GM12878 (cell line): ENCODE measurements around the gene RRBP1. TPM values are rescaled to one million over a fixed set of nuclear protein-coding genes. Genes with fewer than 3 reads are reported as not detected.

ENCODE experiments used
- ATAC-seq: fragments of 200-7000 bp; cut with Tn5 transposase; 3 replicates; pipeline ENCODE4 v1.9.1; 2020; ENCODE audit warnings: mild to moderate bottlenecking, moderate library complexity
- BruUV-seq: library from RNA; stranded (reverse); fragments of 400-500 nt; replicated peaks from 2 replicates; lab custom pipeline; 2021; lab: Mats Ljungman, UMichigan
- CTCF ChIA-PET: fragments of 300-600 bp; sonication (Branson Sonifier 250); formaldehyde crosslinking; extraction: SDS; loops from one replicate; lab custom pipeline; 2021; ENCODE audit warnings: inconsistent platforms; lab: Yijun Ruan, JAX
- POLR2A ChIA-PET: fragments of 350-600 bp; formaldehyde crosslinking; extraction: SDS; loops from one replicate; lab custom pipeline; 2021; ENCODE audit warnings: inconsistent platforms; lab: Charles Lee
- RAD21 ChIA-PET: fragments of 300-600 bp; sonication (Branson Sonifier 250); formaldehyde crosslinking; loops from one replicate; lab custom pipeline; 2023; ENCODE audit warnings: antibody characterized with exemption; ENCODE audit not compliant: unreplicated experiment; lab: Charles Lee
- SMC1A ChIA-PET: fragments of 300-600 bp; sonication (Branson Sonifier 250); formaldehyde crosslinking; loops from one replicate; lab custom pipeline; 2023; ENCODE audit not compliant: unreplicated experiment, uncharacterized antibody; lab: Charles Lee
- DNase-seq: peaks from one replicate; pipeline ENCODE4 v3.0.0-alpha.2; 2011; ENCODE audit warnings: low read depth, low spot score
- FAIRE-seq: peaks from 3 replicates; lab custom pipeline; 2011; peaks lifted over from hg19 to GRCh38; lab: Jason Lieb, UNC
- H2AFZ ChIP-seq: 2 replicates; pipeline ENCODE4 v1.6.0; 2011; ENCODE audit warnings: low read depth, low read length, control low read depth; ENCODE audit not compliant: control insufficient read depth
- H3K27ac ChIP-seq: 2 replicates; pipeline ENCODE4 v1.5.1; 2011; ENCODE audit warnings: control low read depth; ENCODE audit not compliant: control insufficient read depth, insufficient read depth
- H3K27me3 ChIP-seq, 2 experiments: replicated peaks in 1 of 2; 2 replicates each; pipeline versions ENCODE4 v1.6.0 to v1.6.1; 2011; ENCODE audit warnings: low read length in 1 of 2; ENCODE audit not compliant: control insufficient read depth in 2 of 2, insufficient read depth in 2 of 2
- H3K36me3 ChIP-seq, 2 experiments: 2 replicates each; pipeline ENCODE4 v1.5.1; 2011; ENCODE audit warnings: low read length in 1 of 2; ENCODE audit not compliant: control insufficient read depth in 2 of 2, insufficient read depth in 2 of 2
- H3K4me1 ChIP-seq: 2 replicates; pipeline ENCODE4 v1.6.1; 2011; ENCODE audit warnings: mild to moderate bottlenecking, low read length, moderate library complexity, mixed read lengths; ENCODE audit not compliant: control insufficient read depth, insufficient read depth
- H3K4me2 ChIP-seq: 2 replicates; pipeline ENCODE4 v1.6.0; 2011; ENCODE audit warnings: control low read depth; ENCODE audit not compliant: control insufficient read depth, insufficient read depth
- H3K4me3 ChIP-seq: fragments of 200-600 bp; sonication (generic); 2 replicates; pipeline ENCODE4 v1.5.1; 2016
- H3K79me2 ChIP-seq: 2 replicates; pipeline ENCODE4 v1.6.0; 2011; ENCODE audit warnings: low read length; ENCODE audit not compliant: control insufficient read depth, insufficient read depth
- H3K9ac ChIP-seq: 2 replicates; pipeline ENCODE4 v1.8.0; 2011; ENCODE audit warnings: low read length, control low read depth, mixed read lengths; ENCODE audit not compliant: control insufficient read depth, insufficient read depth
- H3K9me3 ChIP-seq: replicated peaks from 3 replicates; pipeline ENCODE4 v1.5.1; 2011; ENCODE audit warnings: mild to moderate bottlenecking, low read length; ENCODE audit not compliant: control insufficient read depth, insufficient read depth
- H4K20me1 ChIP-seq: 2 replicates; pipeline ENCODE4 v1.6.0; 2011; ENCODE audit not compliant: control insufficient read depth, insufficient read depth
- ATF7 ChIP-seq: fragments of 450-650 bp; IDR thresholded peaks from 2 replicates; pipeline ENCODE4 v1.6.1; 2016; ENCODE audit warnings: low read depth, mild to moderate bottlenecking
- BACH1 ChIP-seq: fragments of 450-650 bp; IDR thresholded peaks from 2 replicates; pipeline ENCODE4 v1.6.1; 2017; ENCODE audit warnings: mild to moderate bottlenecking, borderline replicate concordance
- BHLHE40 ChIP-seq, 2 experiments: fragments of 450-650 bp in 1 of 2; IDR thresholded peaks; 2 replicates each; pipeline ENCODE4 v1.6.1; 2011 to 2017; ENCODE audit warnings: low read depth in 2 of 2, borderline replicate concordance in 1 of 2, improper control_type of control experiment in 1 of 2, low read length in 1 of 2, mild to moderate bottlenecking in 1 of 2
- E2F4 ChIP-seq: IDR thresholded peaks from 2 replicates; pipeline ENCODE4 v1.6.1; 2012; ENCODE audit warnings: low read depth, low read length, improper control_type of control experiment
- EP300 ChIP-seq, 2 experiments: fragments of 150-350 bp in 1 of 2; IDR thresholded peaks; 2 replicates each; pipeline ENCODE4 v1.6.1; 2011 to 2012; ENCODE audit warnings: low read depth in 2 of 2, low read length in 2 of 2, borderline replicate concordance in 1 of 2, improper control_type of control experiment in 1 of 2, inconsistent platforms in 1 of 2; ENCODE audit not compliant: control insufficient read depth in 1 of 2
- HCFC1 ChIP-seq: fragments of 150-350 bp; IDR thresholded peaks from 2 replicates; pipeline ENCODE4 v1.6.1; 2014; ENCODE audit warnings: low read length
- RELA ChIP-seq: fragments of 450-650 bp; IDR thresholded peaks from 2 replicates; pipeline ENCODE4 v1.8.0; 2014; ENCODE audit warnings: borderline replicate concordance; ENCODE audit not compliant: partially characterized antibody
- SMAD5 ChIP-seq: IDR thresholded peaks from 2 replicates; pipeline ENCODE4 v1.6.1; 2016; ENCODE audit warnings: antibody characterized with exemption, low read depth
- SUPT20H ChIP-seq: IDR thresholded peaks from 2 replicates; pipeline ENCODE4 v1.6.1; 2011; ENCODE audit warnings: low read depth, mild to moderate bottlenecking, low read length, moderate library complexity, borderline replicate concordance; ENCODE audit not compliant: control insufficient read depth
- WRNIP1 ChIP-seq: IDR thresholded peaks from 2 replicates; pipeline ENCODE4 v1.6.1; 2011; ENCODE audit warnings: low read depth, low read length, improper control_type of control experiment, borderline replicate concordance
- WGBS: methylation state at CpG from one replicate; pipeline ENCODE4 v1.1.6; 2016; ENCODE audit warnings: low lambda C conversion rate; ENCODE audit not compliant: insufficient replicate concordance, insufficient coverage; ENCODE audit errors: missing lambda C conversion rate; 5-methylcytosine and 5-hydroxymethylcytosine counted together
- in situ Hi-C: fragments of 300-500 bp; cut with MboI; formaldehyde crosslinking; loops from 9 replicates; pipeline ENCODE4 v1.14.3; 2018; ENCODE audit warnings: mixed read lengths
- intact Hi-C: fragments of 100-400 bp; cut with micrococcal nuclease; formaldehyde crosslinking; loops from one replicate; pipeline ENCODE4 v1.14.2; 2022; ENCODE audit not compliant: unreplicated experiment
- polyA plus RNA-seq, 11 experiments: library from polyadenylated mRNA; depleted of rRNA in 4 of 11; unstranded in 6 of 11; stranded (reverse) in 5 of 11; fragments of >200 nt; fragmentation: Nextera tagmentation in 4 of 11; fragmentation: Illumina TruSeq in 1 of 11; extraction: Ambion mirVana in 4 of 11; extraction: Trizol in 1 of 11; gene quantifications; 1 replicate in 1 of 11; 2 replicates in 10 of 11; pipeline versions ENCODE4 v1.2.1 to v1.2.3, GENCODE V29; 2011 to 2016; ENCODE audit warnings: inconsistent platforms in 2 of 11, missing spikeins in 2 of 11, low read depth in 1 of 11
- total RNA-seq, 4 experiments: library from RNA; depleted of rRNA in 3 of 4; stranded (reverse); fragments of >200 nt in 3 of 4; fragmentation: Illumina TruSeq in 1 of 4; extraction: Trizol in 1 of 4; gene quantifications; 2 replicates each; pipeline versions ENCODE4 v1.2.1 to v1.2.3, GENCODE V29; 2013 to 2021

Gene RRBP1
- total and polyA plus RNA-seq, 10 of the 15 experiments (the other 5 are each of a cell fraction or from before 2014, with no cell fraction given): 1.2 to 57.4 (median 24.6) TPM

DNA sequence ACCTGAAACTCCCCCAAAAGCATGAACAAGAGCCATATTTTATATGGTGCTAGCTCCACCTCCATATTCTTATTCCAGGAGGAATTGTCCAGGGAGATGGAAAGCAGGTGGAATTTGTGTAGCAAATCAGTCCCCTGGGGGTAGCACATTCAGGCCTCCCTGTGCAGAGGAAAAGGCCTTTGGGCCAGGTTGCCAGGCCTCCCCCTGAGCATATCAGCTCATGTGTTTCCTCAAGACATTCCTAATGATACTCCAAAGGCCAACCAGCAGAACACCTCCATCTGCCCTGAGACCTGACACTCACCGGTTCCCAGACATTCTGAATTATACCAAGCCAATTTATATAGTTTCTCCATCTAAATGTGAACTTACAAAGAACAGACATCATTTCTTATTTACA lies 15.1 kb upstream of the RRBP1 start:
- ChIA-PET CTCF (no interaction called here), SMC1A (no interaction called here), RAD21 (no interaction called here), POLR2A (no interaction called here)
- H3K79me2 ChIP-seq: no peaks in the 10 kb centered on the region
- H3K27ac ChIP-seq: no peak overlapping the region
- FAIRE-seq: no peak
- H3K4me1 ChIP-seq: no peaks in the 10 kb centered on the region
- 0% methylated on average over 1 of the region's 1 CpG for WGBS
- no peak for ATAC-seq
- in situ Hi-C loops: no loop called here
- intact Hi-C loops: no loop called here
- H3K4me3 ChIP-seq: no peak overlapping the region
- H3K36me3 ChIP-seq: no peaks in the 10 kb centered on the region
- TF ChIP-seq ATF7: no peak
- TF ChIP-seq E2F4: no peak
- no peak for TF ChIP-seq SUPT20H
- no peak for TF ChIP-seq HCFC1
- TF ChIP-seq EP300 (IDR thresholded peaks at IDR 0.05; ENCODE audit: borderline replicate concordance in 1 of 2, control insufficient read depth in 1 of 2, low read depth in 2 of 2, low read length in 2 of 2): no peak
- TF ChIP-seq SMAD5: no peak
- TF ChIP-seq BACH1: no peak
- no peak for TF ChIP-seq RELA
- TF ChIP-seq WRNIP1: no peak
- no peak for TF ChIP-seq BHLHE40 (IDR thresholded peaks at IDR 0.05; ENCODE audit: borderline replicate concordance in 1 of 2, low read depth in 2 of 2, low read length in 1 of 2)
- no TSS peak for BruUV-seq
- H3K27me3 ChIP-seq: peaks cover 0 to 3% of the 10 kb centered on the region in 2 experiments; a peak in 2 of 4 replicates
- H3K4me2 ChIP-seq: no peak overlapping the region
- no peaks in the 10 kb centered on the region for H4K20me1 ChIP-seq
- H2AFZ ChIP-seq: no peak overlapping the region
- no peaks in the 10 kb centered on the region; the same call in 2 of the 3 replicates for H3K9me3 ChIP-seq
- DNase-seq: no peak
- H3K9ac ChIP-seq: no peak overlapping the region
